GM12878 (cell line): ENCODE data around the gene CDK17. TPM values are rescaled to one million over a fixed set of nuclear protein-coding genes. Genes with fewer than 3 reads are reported as not detected.

Experiments used
- CREB1 ChIP-seq: IDR thresholded peaks from 2 replicates; pipeline ENCODE4 v1.6.1; 2012; ENCODE audit warnings: low read depth, mild to moderate bottlenecking, inconsistent platforms
- EED ChIP-seq: sonication (generic); IDR thresholded peaks from 2 replicates; pipeline ENCODE4 v1.6.1; 2016; ENCODE audit warnings: antibody characterized with exemption, low read depth
- MTA2 ChIP-seq: fragments of 450-650 bp; IDR thresholded peaks from 2 replicates; pipeline ENCODE4 v1.6.1; 2016; ENCODE audit warnings: low read depth, mild to moderate bottlenecking, moderate library complexity
- NBN ChIP-seq: fragments of 450-650 bp; IDR thresholded peaks from 2 replicates; pipeline ENCODE4 v1.6.1; 2016
- NFIC ChIP-seq: IDR thresholded peaks from 2 replicates; pipeline ENCODE4 v1.6.1; 2012; ENCODE audit warnings: low read depth, mild to moderate bottlenecking, inconsistent platforms, low read length, moderate library complexity
- NR2F1 ChIP-seq: fragments of 450-650 bp; conservative IDR thresholded peaks from 2 replicates; pipeline ENCODE4 v1.6.1; 2017; ENCODE audit warnings: mild to moderate bottlenecking
- RUNX3 ChIP-seq: IDR thresholded peaks from 2 replicates; pipeline ENCODE4 v1.6.1; 2012; ENCODE audit warnings: low read length, inconsistent platforms
- YY1 ChIP-seq: IDR thresholded peaks from 2 replicates; pipeline ENCODE4 v1.6.1; 2011; ENCODE audit warnings: low read depth, mild to moderate bottlenecking, low read length
- ZNF24 ChIP-seq: fragments of 450-650 bp; IDR thresholded peaks from 2 replicates; pipeline ENCODE4 v1.6.1; 2017; ENCODE audit warnings: antibody characterized with exemption, mild to moderate bottlenecking
- polyA plus RNA-seq, 11 experiments: library from polyadenylated mRNA; depleted of rRNA in 4 of 11; unstranded in 6 of 11; stranded (reverse) in 5 of 11; fragments of >200 nt; fragmentation: Nextera tagmentation in 4 of 11; fragmentation: Illumina TruSeq in 1 of 11; extraction: Ambion mirVana in 4 of 11; extraction: Trizol in 1 of 11; gene quantifications; 1 replicate in 1 of 11; 2 replicates in 10 of 11; pipeline versions ENCODE4 v1.2.1 to v1.2.3, GENCODE V29; 2011 to 2016; ENCODE audit warnings: inconsistent platforms in 2 of 11, missing spikeins in 2 of 11, low read depth in 1 of 11
- total RNA-seq, 4 experiments: library from RNA; depleted of rRNA in 3 of 4; stranded (reverse); fragments of >200 nt in 3 of 4; fragmentation: Illumina TruSeq in 1 of 4; extraction: Trizol in 1 of 4; gene quantifications; 2 replicates each; pipeline versions ENCODE4 v1.2.1 to v1.2.3, GENCODE V29; 2013 to 2021
- TF ChIP-seq, protein P1 (sequence below): fragments of 450-650 bp; IDR thresholded peaks from 2 replicates; pipeline ENCODE4 v1.6.1; 2017; ENCODE audit warnings: low read depth, mild to moderate bottlenecking, moderate library complexity
- TF ChIP-seq, protein P2 (sequence below): fragments of 450-650 bp; IDR thresholded peaks from 2 replicates; pipeline ENCODE4 v1.6.1; 2017; ENCODE audit warnings: mild to moderate bottlenecking, low read depth, inconsistent platforms; ENCODE audit not compliant: poor library complexity, severe bottlenecking
- TF ChIP-seq, protein P3 (sequence below): fragments of 450-650 bp; formaldehyde crosslinking; IDR thresholded peaks from 2 replicates; pipeline ENCODE4 v1.5.0; 2022; ENCODE audit warnings: mild to moderate bottlenecking, missing genetic modification characterization
- TF ChIP-seq, protein P4 (sequence below): fragments of 450-650 bp; IDR thresholded peaks from 2 replicates; pipeline ENCODE4 v1.6.1; 2016; ENCODE audit warnings: mild to moderate bottlenecking

CDK17 gene
- total and polyA plus RNA-seq, 10 of the 15 experiments (the other 5 are each of a cell fraction or from before 2014, with no cell fraction given), result 5.6 to 45.6 (median 18.3) TPM

- TF ChIP-seq, protein P1, sequence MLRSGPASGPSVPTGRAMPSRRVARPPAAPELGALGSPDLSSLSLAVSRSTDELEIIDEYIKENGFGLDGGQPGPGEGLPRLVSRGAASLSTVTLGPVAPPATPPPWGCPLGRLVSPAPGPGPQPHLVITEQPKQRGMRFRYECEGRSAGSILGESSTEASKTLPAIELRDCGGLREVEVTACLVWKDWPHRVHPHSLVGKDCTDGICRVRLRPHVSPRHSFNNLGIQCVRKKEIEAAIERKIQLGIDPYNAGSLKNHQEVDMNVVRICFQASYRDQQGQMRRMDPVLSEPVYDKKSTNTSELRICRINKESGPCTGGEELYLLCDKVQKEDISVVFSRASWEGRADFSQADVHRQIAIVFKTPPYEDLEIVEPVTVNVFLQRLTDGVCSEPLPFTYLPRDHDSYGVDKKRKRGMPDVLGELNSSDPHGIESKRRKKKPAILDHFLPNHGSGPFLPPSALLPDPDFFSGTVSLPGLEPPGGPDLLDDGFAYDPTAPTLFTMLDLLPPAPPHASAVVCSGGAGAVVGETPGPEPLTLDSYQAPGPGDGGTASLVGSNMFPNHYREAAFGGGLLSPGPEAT, result peak; percentile 87
- TF ChIP-seq RUNX3 (peak; percentile 64), NFIC (peak; percentile 71), NBN (0 out of 2 replicates have a peak, but pooled peaks have one; percentile 32), MTA2 (peak; percentile 94), EED (peak; percentile 58; the same call in 1 of the 2 replicates), ZNF24 (peak; percentile 89), YY1 (no peak), CREB1 (no peak), NR2F1 (peak; percentile 32; the same call in 1 of the 2 replicates)
- TF ChIP-seq, protein P2, sequence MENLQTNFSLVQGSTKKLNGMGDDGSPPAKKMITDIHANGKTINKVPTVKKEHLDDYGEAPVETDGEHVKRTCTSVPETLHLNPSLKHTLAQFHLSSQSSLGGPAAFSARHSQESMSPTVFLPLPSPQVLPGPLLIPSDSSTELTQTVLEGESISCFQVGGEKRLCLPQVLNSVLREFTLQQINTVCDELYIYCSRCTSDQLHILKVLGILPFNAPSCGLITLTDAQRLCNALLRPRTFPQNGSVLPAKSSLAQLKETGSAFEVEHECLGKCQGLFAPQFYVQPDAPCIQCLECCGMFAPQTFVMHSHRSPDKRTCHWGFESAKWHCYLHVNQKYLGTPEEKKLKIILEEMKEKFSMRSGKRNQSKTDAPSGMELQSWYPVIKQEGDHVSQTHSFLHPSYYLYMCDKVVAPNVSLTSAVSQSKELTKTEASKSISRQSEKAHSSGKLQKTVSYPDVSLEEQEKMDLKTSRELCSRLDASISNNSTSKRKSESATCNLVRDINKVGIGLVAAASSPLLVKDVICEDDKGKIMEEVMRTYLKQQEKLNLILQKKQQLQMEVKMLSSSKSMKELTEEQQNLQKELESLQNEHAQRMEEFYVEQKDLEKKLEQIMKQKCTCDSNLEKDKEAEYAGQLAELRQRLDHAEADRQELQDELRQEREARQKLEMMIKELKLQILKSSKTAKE, result peak; percentile 89
- TF ChIP-seq, protein P3, sequence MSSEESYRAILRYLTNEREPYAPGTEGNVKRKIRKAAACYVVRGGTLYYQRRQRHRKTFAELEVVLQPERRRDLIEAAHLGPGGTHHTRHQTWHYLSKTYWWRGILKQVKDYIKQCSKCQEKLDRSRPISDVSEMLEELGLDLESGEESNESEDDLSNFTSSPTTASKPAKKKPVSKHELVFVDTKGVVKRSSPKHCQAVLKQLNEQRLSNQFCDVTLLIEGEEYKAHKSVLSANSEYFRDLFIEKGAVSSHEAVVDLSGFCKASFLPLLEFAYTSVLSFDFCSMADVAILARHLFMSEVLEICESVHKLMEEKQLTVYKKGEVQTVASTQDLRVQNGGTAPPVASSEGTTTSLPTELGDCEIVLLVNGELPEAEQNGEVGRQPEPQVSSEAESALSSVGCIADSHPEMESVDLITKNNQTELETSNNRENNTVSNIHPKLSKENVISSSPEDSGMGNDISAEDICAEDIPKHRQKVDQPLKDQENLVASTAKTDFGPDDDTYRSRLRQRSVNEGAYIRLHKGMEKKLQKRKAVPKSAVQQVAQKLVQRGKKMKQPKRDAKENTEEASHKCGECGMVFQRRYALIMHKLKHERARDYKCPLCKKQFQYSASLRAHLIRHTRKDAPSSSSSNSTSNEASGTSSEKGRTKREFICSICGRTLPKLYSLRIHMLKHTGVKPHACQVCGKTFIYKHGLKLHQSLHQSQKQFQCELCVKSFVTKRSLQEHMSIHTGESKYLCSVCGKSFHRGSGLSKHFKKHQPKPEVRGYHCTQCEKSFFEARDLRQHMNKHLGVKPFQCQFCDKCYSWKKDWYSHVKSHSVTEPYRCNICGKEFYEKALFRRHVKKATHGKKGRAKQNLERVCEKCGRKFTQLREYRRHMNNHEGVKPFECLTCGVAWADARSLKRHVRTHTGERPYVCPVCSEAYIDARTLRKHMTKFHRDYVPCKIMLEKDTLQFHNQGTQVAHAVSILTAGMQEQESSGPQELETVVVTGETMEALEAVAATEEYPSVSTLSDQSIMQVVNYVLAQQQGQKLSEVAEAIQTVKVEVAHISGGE (CRISPR knock-in tag), result no peak
- TF ChIP-seq, protein P4, sequence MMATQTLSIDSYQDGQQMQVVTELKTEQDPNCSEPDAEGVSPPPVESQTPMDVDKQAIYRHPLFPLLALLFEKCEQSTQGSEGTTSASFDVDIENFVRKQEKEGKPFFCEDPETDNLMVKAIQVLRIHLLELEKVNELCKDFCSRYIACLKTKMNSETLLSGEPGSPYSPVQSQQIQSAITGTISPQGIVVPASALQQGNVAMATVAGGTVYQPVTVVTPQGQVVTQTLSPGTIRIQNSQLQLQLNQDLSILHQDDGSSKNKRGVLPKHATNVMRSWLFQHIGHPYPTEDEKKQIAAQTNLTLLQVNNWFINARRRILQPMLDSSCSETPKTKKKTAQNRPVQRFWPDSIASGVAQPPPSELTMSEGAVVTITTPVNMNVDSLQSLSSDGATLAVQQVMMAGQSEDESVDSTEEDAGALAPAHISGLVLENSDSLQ, result peak; percentile 44; the same call in 1 of the 2 replicates
Observed at GRCh38 chr12:96335270-96335669, 65.0 kb downstream of the CDK17 start (continued).
